ENCODE results near the gene GMEB1. TPM values are rescaled to one million over a fixed set of nuclear protein-coding genes. Genes with fewer than 3 reads are reported as not detected.
A peak's percentile ranks its signal among the peaks of the same experiment; 100 is the strongest.

GMEB1 gene
- polyA plus RNA-seq, 1 donor (not counting 4 experiments of a cell fraction or from before 2014, with no cell fraction given), result 6.0 TPM

DNA sequence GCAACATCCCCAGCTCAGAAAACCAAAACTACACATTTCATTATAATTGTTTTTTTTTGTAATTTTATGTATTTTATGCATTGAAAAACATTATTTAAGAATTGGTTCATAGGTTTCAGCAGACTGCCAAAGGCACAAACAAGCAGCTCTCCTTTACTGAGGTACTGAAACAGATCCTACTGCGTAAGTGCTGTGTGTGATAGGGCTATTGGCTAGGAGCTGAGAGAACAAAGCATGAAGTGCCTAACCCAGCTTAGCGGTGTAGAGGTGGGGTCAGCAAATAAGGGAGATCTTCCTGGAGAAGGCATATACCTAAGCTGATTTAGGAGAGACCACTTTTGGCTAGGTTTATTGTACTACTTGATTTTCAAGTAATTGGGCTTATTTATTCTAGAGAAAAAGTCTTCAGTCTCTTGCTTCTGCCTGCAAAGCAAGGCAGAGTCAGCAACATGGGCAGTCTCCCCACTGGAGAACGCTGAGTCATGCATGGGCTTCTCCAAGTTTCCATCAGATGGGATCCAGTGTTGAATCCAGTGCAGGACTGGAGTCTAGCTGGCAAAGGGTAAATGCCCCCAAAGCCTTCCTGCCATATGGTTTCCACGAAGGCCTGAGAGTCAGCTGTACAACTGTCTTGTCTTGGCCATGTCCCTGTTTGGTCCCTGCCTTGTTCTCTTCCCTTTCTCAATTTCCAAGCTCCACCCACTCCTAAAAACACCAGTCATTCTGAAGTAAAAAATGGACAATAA lies 50.2 kb downstream of the GMEB1 start:
- no peak overlapping the region for H3K9ac ChIP-seq (ENCODE audit: control insufficient read depth, extremely low read depth, insufficient read depth, low read length)
- no peaks in the 10 kb centered on the region for H3K79me2 ChIP-seq (ENCODE audit: control insufficient read depth, insufficient read depth, low read length)
- no peaks in the 10 kb centered on the region for H4K20me1 ChIP-seq (ENCODE audit: control insufficient read depth, extremely low read depth, insufficient read depth, low read length)
- H3K9me1 ChIP-seq (ENCODE audit: control insufficient read depth, extremely low read depth, insufficient read depth, low read length), result no peaks in the 10 kb centered on the region
- no peaks in the 10 kb centered on the region for H3K27me3 ChIP-seq (ENCODE audit: control insufficient read depth, extremely low read depth, insufficient read depth, low read length)
- dilution Hi-C loops (cut with MboI; ENCODE audit: extremely low pct_ligation_motif_present, low sequenced_read_pairs), result no loop called here
- H3K9me3 ChIP-seq (ENCODE audit: control insufficient read depth, low read depth, low read length), result no peaks in the 10 kb centered on the region
- no peak overlapping the region for H3K4me3 ChIP-seq (ENCODE audit: control insufficient read depth in 2 of 3, extremely low read depth in 1 of 3, insufficient read depth in 2 of 3, low read depth in 1 of 3, low read length in 3 of 3)
- H3K4me1 ChIP-seq (ENCODE audit: control insufficient read depth, extremely low read depth, insufficient read depth, low read length), result no peaks in the 10 kb centered on the region
- H2AFZ ChIP-seq (ENCODE audit: control insufficient read depth, low read length), result no peak overlapping the region
- H3K27ac ChIP-seq (ENCODE audit: control insufficient read depth, insufficient read depth, low read length), result no peak overlapping the region
- peaks cover 0 to 5% of the 10 kb centered on the region in 2 experiments for H3K36me3 ChIP-seq (ENCODE audit: control insufficient read depth in 2 of 2, extremely low read depth in 1 of 2, insufficient read depth in 2 of 2, low read length in 2 of 2)
- H3K4me2 ChIP-seq (ENCODE audit: control insufficient read depth, extremely low read depth, insufficient read depth, low read depth, low read length), result no peak overlapping the region
- FAIRE-seq (no peak), DNase-seq (ENCODE audit: low read depth, low spot score) (no peak)
- TF ChIP-seq, protein P1, sequence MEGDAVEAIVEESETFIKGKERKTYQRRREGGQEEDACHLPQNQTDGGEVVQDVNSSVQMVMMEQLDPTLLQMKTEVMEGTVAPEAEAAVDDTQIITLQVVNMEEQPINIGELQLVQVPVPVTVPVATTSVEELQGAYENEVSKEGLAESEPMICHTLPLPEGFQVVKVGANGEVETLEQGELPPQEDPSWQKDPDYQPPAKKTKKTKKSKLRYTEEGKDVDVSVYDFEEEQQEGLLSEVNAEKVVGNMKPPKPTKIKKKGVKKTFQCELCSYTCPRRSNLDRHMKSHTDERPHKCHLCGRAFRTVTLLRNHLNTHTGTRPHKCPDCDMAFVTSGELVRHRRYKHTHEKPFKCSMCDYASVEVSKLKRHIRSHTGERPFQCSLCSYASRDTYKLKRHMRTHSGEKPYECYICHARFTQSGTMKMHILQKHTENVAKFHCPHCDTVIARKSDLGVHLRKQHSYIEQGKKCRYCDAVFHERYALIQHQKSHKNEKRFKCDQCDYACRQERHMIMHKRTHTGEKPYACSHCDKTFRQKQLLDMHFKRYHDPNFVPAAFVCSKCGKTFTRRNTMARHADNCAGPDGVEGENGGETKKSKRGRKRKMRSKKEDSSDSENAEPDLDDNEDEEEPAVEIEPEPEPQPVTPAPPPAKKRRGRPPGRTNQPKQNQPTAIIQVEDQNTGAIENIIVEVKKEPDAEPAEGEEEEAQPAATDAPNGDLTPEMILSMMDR (optimal IDR thresholded peaks at IDR 0.05 in 1 of 3, IDR thresholded peaks at IDR 0.05 in 1 of 3, conservative IDR thresholded peaks at IDR 0.05 in 1 of 3; ENCODE audit: extremely low read depth in 1 of 3, insufficient read depth in 2 of 3, low read length in 3 of 3), result no peak
- no peak for TF ChIP-seq EZH2 (IDR thresholded peaks at IDR 0.05; ENCODE audit: low read length)

DNA sequence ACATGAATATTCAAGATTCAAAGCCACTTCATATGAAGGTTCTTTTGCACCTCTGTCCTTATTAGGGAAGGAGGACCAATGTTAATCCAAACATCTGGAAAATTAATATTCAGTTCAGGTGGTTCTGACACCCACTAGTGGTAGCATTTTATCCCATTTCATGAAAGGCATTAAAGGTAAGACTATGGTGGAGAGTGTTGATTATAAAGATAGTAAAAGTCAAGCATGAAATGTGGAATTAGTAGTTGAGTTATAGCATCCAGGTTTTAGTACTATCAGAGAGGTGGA lies 50.7 kb downstream of the GMEB1 start:
- Histone ChIP-seq H3K27me3 (ENCODE audit: control insufficient read depth, extremely low read depth, insufficient read depth, low read length) (no peaks in the 10 kb centered on the region), H3K36me3 (ENCODE audit: control insufficient read depth in 2 of 2, extremely low read depth in 1 of 2, insufficient read depth in 2 of 2, low read length in 2 of 2) (peaks cover 0 to 1% of the 10 kb centered on the region in 2 experiments), H3K27ac (ENCODE audit: control insufficient read depth, insufficient read depth, low read length) (no peak overlapping the region), H3K4me3 (ENCODE audit: control insufficient read depth in 2 of 3, extremely low read depth in 1 of 3, insufficient read depth in 2 of 3, low read depth in 1 of 3, low read length in 3 of 3) (no peak overlapping the region), H3K9me3 (ENCODE audit: control insufficient read depth, low read depth, low read length) (no peaks in the 10 kb centered on the region), H3K4me2 (ENCODE audit: control insufficient read depth, extremely low read depth, insufficient read depth, low read depth, low read length) (no peak overlapping the region), H3K9ac (ENCODE audit: control insufficient read depth, extremely low read depth, insufficient read depth, low read length) (no peak overlapping the region), H2AFZ (ENCODE audit: control insufficient read depth, low read length) (no peak overlapping the region), H4K20me1 (ENCODE audit: control insufficient read depth, extremely low read depth, insufficient read depth, low read length) (no peaks in the 10 kb centered on the region), H3K79me2 (ENCODE audit: control insufficient read depth, insufficient read depth, low read length) (no peaks in the 10 kb centered on the region), H3K4me1 (ENCODE audit: control insufficient read depth, extremely low read depth, insufficient read depth, low read length) (no peaks in the 10 kb centered on the region), H3K9me1 (ENCODE audit: control insufficient read depth, extremely low read depth, insufficient read depth, low read length) (no peaks in the 10 kb centered on the region)
- FAIRE-seq, result no peak
- dilution Hi-C loops (cut with MboI; ENCODE audit: extremely low pct_ligation_motif_present, low sequenced_read_pairs), result no loop called here
- TF ChIP-seq, protein P1 (optimal IDR thresholded peaks at IDR 0.05 in 1 of 3, IDR thresholded peaks at IDR 0.05 in 1 of 3, conservative IDR thresholded peaks at IDR 0.05 in 1 of 3; ENCODE audit: extremely low read depth in 1 of 3, insufficient read depth in 2 of 3, low read length in 3 of 3), result peak in 1 of 3 experiments; percentile 13
- TF ChIP-seq EZH2 (IDR thresholded peaks at IDR 0.05; ENCODE audit: low read length), result no peak
- DNase-seq (ENCODE audit: low read depth, low spot score), result no peak
